WTC11 (cell line): ENCODE measurements around the gene NME4.

Experiments used
- CREM ChIP-seq: sonication (generic); formaldehyde crosslinking; IDR thresholded peaks from 2 replicates; pipeline ENCODE4 v1.8.1; 2022; ENCODE audit warnings: mild to moderate bottlenecking, missing genetic modification reagents, moderate library complexity
- FOXP1 ChIP-seq: sonication (generic); formaldehyde crosslinking; IDR thresholded peaks from 2 replicates; pipeline ENCODE4 v1.8.0; 2022; ENCODE audit warnings: missing genetic modification reagents, mild to moderate bottlenecking, moderate library complexity, borderline replicate concordance
- GTF2I ChIP-seq: fragments of 250-450 bp; sonication (Bioruptor Pico); conservative IDR thresholded peaks from 2 replicates; pipeline ENCODE4 v1.4.0; 2021; ENCODE audit warnings: mild to moderate bottlenecking
- IRF2 ChIP-seq: sonication (generic); formaldehyde crosslinking; IDR thresholded peaks from 2 replicates; pipeline ENCODE4 v1.8.0; 2022; ENCODE audit warnings: low read depth, missing genetic modification reagents, borderline replicate concordance
- MXD4 ChIP-seq: fragments of 250-450 bp; sonication (Bioruptor Pico); IDR thresholded peaks from 2 replicates; pipeline ENCODE4 v1.8.0; 2021; ENCODE audit warnings: mild to moderate bottlenecking, moderate library complexity, borderline replicate concordance
- MYBL2 ChIP-seq: sonication (generic); formaldehyde crosslinking; IDR thresholded peaks from 2 replicates; pipeline ENCODE4 v1.8.1; 2023; ENCODE audit warnings: mild to moderate bottlenecking, moderate library complexity, missing genetic modification reagents
- NFE2L1 ChIP-seq: sonication (generic); formaldehyde crosslinking; IDR thresholded peaks from 2 replicates; pipeline ENCODE4 v1.8.1; 2023; ENCODE audit warnings: missing genetic modification reagents
- ZNF121 ChIP-seq: sonication (generic); formaldehyde crosslinking; IDR thresholded peaks from 2 replicates; pipeline ENCODE4 v1.8.0; 2023; ENCODE audit warnings: missing genetic modification reagents
- ZNF263 ChIP-seq: sonication (generic); formaldehyde crosslinking; IDR thresholded peaks from 2 replicates; pipeline ENCODE4 v1.8.1; 2022; ENCODE audit warnings: low read depth, mild to moderate bottlenecking, moderate library complexity, missing genetic modification reagents
- ZNF512 ChIP-seq: sonication (generic); formaldehyde crosslinking; IDR thresholded peaks from 2 replicates; pipeline ENCODE4 v1.8.1; 2022; ENCODE audit warnings: missing genetic modification reagents, borderline replicate concordance
- TF ChIP-seq, protein P1 (sequence below): fragments of 200-600 bp; IDR thresholded peaks from 2 replicates; pipeline ENCODE4 v1.8.0; 2022; ENCODE audit warnings: antibody characterized with exemption
- TF ChIP-seq, protein P2 (sequence below): sonication (generic); formaldehyde crosslinking; IDR thresholded peaks from 2 replicates; pipeline ENCODE4 v1.8.1; 2023; ENCODE audit warnings: mild to moderate bottlenecking, missing genetic modification reagents, moderate library complexity
- TF ChIP-seq, protein P3 (sequence below): sonication (generic); formaldehyde crosslinking; IDR thresholded peaks from 2 replicates; pipeline ENCODE4 v1.8.0; 2022; ENCODE audit warnings: mild to moderate bottlenecking, missing genetic modification reagents

GRCh38 chr16:370979-371514 is 26.0 kb upstream of the NME4 start:
- TF ChIP-seq ZNF512: no peak
- no peak for TF ChIP-seq CREM (CRISPR knock-in tag)
- TF ChIP-seq, protein P1, sequence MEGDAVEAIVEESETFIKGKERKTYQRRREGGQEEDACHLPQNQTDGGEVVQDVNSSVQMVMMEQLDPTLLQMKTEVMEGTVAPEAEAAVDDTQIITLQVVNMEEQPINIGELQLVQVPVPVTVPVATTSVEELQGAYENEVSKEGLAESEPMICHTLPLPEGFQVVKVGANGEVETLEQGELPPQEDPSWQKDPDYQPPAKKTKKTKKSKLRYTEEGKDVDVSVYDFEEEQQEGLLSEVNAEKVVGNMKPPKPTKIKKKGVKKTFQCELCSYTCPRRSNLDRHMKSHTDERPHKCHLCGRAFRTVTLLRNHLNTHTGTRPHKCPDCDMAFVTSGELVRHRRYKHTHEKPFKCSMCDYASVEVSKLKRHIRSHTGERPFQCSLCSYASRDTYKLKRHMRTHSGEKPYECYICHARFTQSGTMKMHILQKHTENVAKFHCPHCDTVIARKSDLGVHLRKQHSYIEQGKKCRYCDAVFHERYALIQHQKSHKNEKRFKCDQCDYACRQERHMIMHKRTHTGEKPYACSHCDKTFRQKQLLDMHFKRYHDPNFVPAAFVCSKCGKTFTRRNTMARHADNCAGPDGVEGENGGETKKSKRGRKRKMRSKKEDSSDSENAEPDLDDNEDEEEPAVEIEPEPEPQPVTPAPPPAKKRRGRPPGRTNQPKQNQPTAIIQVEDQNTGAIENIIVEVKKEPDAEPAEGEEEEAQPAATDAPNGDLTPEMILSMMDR: no peak
- TF ChIP-seq, protein P2, sequence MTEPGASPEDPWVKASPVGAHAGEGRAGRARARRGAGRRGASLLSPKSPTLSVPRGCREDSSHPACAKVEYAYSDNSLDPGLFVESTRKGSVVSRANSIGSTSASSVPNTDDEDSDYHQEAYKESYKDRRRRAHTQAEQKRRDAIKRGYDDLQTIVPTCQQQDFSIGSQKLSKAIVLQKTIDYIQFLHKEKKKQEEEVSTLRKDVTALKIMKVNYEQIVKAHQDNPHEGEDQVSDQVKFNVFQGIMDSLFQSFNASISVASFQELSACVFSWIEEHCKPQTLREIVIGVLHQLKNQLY (CRISPR knock-in tag): no peak
- TF ChIP-seq, protein P3, sequence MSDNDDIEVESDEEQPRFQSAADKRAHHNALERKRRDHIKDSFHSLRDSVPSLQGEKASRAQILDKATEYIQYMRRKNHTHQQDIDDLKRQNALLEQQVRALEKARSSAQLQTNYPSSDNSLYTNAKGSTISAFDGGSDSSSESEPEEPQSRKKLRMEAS (CRISPR knock-in tag): no peak
- TF ChIP-seq ZNF121 (CRISPR knock-in tag): no peak
- no peak for TF ChIP-seq FOXP1 (CRISPR knock-in tag)
- TF ChIP-seq GTF2I (CRISPR knock-in tag): no peak
- TF ChIP-seq MXD4 (CRISPR knock-in tag): no peak
- no peak for TF ChIP-seq NFE2L1
- no peak for TF ChIP-seq MYBL2 (CRISPR knock-in tag)
- TF ChIP-seq ZNF263 (CRISPR knock-in tag): no peak
- TF ChIP-seq IRF2 (CRISPR knock-in tag): no peak
